Measurements from ENCODE around the gene PRKCZ.

The PRKCZ gene

DNA sequence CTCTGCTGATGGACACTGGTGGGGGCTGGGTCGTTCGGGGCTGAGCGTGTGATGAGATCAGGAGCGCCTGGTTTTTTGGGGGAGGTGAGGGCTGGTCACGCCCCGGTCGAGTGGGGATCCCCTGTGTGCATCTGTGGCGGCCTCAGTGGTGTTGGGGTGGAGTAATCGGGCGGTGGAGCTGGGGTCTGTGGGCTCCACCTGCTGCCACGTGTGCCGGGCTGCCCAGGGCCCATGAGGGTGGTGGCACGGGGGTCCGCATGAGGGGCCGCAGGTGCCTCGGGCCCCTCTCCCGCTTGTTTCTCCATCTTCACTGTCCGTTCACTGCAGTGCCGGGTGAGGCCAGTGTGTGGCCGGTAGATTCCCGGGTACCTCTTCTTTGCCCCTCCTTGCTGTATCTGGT, 17.2 kb downstream of the PRKCZ start:
- no peak for DNase-seq (ENCODE audit: low read depth)

DNA sequence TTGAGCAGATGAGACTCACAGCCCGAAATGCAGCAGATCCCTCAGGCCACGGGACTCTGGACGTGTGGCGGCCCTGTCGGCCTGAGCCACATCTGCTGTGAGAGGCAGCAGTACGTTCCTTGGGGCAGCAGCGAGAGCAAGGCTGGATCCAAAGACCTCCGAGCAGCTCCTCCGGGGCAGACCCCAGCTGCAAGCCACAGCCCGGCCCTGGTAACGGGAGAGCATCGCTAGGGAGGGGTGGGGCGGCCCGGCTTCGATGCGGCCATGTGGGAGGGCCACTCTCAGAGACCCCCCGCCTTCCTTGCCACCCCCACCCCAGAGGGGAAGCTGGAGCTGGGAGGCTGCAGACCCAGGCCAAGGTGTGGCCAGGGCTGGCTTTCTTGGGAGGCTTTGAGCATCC, 17.8 kb downstream of the PRKCZ start:
- no peak for DNase-seq (ENCODE audit: low read depth)

DNA sequence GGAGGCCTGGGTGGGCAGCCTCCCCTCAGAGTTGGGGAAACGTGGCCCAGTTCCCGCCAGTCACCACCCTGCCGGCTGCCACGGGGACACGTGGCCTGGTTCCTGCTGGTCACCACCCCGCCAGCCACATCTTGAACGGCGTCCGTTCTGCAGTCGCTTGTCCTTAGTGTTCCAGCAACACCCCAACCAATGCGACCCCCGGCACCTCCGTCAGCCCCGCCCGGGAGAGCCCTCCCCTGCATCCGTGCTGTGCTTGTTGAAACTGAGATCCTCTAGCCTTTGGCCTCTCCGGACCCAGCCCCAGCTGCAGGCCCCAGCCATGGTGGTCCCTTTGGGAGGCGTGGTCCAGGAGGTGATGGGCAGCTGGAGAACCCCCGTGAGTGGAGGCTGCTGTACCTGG, 18.7 kb downstream of the PRKCZ start:
- DNase-seq (ENCODE audit: low read depth) = no peak

DNA sequence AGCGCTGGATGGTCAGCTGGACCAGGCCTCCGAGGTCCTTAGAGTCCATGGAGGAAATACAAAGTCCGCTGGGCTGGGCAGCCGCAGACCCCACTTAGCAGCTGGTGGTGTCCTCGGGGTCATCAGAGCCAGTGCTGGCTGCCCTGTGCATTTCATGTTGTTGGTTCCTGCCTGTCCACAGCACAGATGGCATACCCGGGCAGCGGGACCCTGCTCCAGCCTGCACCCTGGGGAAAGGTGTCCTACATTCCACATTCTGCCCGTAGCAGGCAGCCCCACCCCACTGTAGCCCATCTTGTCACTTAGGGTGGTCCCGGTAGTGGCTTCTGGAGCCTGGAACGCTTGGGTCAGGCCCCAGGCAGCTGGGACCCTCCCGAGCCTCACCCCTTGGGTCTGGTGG, 19.8 kb downstream of the PRKCZ start:
- DNase-seq (ENCODE audit: low read depth) = no peak

DNA sequence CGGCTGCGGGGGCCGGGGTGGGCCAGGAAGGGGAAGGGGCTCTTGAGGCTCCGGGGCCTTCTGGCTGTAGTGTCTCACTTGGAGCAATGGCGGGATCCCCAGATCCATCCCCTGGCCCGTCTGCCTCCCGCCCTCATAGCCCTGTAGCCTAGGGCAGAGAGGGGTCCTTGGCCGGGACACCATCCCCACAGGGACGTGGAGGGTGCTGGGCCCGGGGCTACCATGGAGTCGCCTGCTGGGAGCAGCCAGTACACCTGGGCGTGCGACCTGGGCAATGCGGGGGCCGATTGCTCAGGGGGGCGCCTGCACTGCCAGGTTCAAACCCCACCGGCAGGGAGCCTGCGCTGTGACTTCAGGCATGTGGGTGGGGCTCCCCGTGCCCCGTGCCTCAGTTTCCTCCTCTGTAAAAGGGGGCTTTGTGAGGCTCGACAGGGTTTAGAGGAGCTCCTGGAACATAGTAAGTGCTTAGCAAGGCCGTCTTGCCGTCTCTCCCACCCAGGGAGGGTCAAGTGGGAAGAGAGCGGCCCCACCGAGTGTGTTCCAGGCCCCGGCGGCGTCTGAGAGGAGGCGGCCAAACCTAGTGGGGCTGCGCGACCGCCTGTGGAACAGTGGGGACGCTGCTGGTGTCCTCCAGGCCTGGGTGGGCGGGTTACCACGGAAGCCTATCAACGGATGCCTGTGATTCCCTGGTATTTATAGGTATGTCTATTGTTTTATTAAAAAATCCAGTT, 20.8 kb downstream of the PRKCZ start:
- no peak for DNase-seq (ENCODE audit: low read depth)

DNA sequence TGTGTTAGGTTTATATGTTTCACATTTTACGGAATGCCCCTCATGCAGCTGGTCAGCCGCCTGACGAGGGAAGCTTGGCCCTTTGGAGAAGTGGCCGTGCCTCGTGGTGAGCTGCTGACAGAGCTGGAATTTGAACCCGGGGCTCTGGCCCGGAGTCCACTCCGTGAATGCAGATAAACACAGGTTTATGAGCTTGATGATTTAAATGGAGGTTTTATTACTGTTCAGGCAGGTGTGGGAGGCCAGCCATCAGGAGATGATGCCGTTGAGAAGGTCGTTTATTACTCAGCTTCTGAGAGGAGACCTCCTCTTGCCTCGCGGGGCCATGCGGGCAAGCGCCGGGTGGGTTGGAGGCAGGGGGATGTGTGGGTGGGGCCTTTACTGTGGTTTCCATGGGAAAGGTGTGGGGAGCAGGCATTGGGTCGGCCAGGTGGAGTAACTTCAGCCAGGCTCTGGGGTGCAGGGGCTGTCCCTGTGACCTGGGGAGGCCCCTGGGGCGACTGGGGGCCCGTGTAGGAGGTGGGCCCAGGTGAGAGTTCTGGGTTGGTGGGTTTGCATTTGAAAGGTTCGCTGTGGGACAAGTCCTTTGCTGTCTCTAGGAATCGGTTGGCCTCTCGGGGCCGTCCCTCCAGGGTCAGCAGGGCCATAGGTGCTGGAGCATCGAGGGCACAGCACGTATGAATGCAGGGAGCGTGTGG, 22.0 kb downstream of the PRKCZ start:
- DNase-seq (ENCODE audit: low read depth) = no peak

DNA sequence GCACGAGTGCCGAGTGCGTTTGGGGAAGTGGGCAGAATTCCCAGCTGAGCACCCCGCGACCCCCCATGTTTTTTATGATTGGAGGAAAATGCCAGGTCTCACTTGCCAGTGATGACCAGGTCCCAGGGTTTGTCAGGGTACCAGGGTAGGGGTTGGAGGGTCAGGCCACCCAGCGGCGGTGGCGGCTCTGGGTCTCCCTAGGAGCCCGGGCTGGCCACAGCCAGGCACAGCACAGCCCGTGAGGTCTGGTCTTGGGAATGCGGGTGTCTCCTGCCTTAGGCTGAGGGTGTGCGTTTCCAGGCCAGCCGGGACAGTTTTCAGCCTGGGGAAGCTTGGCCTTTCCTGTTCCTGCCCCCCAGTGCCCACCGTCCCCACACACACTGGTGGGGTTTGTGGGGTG, 22.7 kb downstream of the PRKCZ start:
- no peak for DNase-seq (ENCODE audit: low read depth)

DNA sequence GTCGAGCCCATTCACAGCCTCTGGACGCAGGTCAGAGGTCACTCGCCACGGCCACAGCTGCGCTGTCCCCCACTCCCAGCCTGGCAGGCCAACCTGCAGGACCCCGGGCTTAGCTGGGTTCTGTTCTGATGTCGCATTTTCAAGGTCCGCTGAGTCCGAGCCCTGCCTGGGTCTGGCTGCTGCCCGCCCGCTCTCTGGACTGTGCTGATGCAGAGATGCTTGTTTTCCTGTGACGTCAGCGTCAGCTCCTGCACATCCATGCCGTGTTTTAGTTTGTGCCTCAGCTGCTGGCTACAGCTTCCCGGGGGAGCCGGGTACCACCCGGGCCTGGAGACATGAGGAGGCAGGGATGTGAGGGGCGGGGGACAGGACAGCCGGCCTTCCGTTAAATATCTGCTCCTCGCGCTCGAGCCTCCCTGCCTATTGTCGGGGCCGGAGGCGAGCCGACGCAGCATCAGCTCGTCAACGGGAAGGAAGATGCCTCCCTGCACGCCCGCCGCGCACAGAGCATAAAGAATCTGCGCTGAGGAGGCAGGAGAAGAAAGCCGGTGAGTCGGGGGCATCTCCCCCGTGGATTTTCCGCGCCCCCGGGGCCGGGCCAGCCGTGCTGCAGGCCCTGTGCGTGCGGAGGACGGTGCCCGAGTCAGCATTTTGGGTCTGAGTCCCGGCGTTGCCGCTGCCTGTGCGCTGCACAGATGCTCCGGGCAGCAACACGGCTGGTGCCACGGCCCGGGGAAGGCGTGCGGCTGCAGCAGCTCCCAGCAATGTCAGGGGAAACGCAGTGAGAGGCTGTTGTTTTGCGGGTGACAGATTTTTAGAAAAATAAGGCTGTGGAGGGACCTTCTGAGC, 23.4 kb downstream of the PRKCZ start:
- DNase-seq (ENCODE audit: low read depth) = no peak

DNA sequence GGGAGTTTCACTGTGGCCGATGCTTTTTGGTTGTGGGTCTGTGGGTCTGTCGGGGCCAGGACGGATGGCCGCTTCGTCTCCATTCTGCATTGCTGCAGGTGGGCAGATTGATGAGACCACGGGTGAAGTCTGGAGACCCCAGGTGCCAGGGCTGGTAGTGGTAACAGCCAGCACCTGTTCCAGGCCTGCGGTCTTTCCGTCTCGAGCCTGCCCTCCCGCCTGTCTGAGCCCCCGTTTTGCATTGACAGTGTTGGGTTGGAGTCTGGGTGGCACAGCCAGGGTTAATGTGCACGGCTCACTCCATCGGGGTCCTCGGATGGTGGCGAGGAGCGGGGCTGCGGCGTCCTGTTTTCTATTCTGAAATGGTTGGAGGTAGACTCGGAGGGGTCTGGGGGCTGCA, 24.2 kb downstream of the PRKCZ start:
- no peak for DNase-seq (ENCODE audit: low read depth)

DNA sequence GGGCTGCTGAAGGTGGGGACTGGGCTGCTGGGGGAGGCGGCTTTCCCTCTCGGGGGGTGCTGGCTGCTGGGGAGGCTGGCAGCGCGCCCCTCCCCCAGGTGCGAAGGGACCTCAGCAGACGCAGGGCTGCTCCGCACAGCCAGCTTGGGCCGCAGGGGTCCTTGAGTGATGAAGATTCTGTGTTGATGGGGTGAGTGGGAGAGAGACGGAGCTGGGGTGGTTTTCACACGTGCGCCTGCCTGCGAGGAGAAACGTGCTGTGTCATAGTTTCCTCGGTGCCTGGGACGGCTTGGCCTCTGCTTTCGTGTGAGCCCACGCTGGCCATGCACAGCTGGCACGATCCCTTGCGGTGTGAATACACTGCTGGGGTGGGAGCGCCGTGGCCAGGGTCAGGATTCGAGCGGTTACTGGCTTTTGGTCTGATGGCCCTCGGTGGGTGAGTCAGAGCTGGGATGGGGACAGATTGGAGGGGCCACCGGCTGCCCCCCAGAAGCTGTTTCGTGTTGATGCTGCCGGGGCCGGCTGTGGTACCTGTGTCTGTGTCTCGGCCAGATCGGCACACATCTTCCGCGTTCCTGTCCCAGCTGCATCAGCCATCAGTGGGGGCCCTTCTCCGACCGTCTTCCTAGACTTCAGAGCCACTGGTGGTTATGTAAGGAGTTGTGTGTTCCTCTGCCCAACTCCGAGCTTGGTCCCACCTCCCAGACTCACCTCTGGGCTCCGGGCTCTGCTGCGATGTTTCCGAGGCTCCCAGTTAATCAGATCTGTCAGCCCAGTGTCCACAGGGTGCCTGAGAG, 24.9 kb downstream of the PRKCZ start:
- DNase-seq (ENCODE audit: low read depth) = no peak

DNA sequence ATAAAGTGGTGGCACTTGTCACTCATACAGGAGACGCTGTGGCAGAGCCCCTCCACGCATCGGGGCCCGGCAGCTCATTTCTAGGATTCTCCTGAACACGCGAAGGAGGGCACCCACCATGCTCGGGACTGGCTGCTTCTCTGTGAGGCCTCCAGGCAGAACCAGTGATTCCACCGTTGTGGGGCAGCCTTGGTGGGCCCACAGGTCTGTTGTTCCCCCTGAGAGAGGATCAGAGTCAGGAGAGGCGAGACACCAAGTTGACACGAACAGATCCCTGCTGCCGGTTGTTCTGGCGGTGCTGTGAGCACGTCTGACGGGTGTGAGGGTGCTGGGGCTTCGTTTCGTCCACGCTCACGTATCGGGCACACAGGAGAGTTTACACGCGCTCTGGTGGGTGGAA, 26.6 kb downstream of the PRKCZ start:
- no peak for DNase-seq (ENCODE audit: low read depth)

DNA sequence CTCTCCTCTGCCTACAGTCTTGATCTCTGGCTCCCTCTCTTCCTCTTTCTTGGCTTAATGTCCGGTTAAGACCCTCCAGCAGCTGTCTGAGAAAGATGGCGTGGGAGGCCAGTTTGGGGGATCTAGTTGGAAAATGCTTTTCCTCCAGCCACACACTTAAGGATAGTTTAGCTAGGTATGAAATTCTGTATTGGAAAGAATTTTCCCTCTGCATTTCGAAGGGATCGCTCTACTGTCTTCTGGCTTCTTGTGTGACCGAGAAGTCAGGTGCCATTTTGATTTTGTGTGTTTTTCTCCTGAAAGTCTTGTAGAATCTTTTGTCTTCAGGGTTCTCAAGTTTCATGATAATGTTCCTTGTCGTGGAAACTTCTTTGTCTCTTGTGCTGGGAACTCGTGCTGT, 28.0 kb downstream of the PRKCZ start:
- no peak for DNase-seq (ENCODE audit: low read depth)

DNA sequence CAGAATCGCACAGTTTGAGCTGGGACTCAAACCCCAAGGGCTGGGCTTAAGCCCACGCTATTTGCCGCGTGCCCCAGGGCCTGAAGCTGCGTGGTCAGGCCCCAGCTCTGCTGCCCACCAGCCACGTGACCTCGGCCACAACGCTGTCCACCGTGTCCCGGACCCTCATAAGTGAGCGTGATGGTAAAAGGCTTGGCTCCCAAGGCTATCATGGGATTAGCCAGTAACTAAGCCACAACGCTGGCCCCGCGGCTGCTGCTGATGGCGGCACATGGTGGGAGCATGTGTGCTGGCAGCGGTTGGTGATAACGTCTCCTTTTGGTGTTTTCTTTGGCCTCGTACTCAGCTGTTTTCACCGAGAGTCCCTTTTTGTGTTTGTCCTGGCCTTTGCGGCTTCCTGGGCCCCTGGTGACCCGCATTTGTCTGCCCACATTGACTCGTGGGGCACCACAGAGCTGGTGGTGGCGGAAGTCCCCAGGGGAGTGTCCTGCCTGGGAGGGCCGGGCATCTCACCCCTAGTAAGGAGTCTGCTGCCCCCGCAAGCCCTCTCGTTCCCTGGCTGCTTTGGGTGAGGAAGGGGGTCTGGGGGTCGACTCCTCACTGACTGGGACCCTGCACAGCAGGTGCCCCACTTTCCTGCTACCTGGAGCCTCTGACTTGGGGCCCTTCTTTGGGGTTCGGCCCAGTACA, 29.3 kb downstream of the PRKCZ start:
- DNase-seq (ENCODE audit: low read depth) = no peak

DNA sequence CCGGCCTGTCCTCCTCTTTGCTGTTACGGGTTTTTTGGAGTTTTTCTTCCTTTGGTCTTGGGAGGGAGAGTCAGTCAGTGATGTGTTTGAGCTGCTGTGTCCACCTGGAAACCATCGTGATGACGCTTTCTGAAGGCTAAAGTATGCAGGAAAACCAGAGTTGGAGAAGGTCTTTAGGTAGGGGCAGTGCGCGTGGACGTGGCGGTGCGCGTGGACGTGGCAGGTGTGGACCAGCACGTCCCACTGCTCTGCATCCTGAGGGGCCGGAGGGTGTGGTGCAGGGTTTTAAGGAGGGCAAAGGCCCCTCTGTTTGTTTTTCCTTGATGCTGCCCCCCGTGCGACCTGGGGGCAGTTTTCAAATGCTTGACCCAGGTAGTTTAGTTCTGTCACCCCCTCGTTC, 29.9 kb downstream of the PRKCZ start:
- no peak for DNase-seq (ENCODE audit: low read depth)

DNA sequence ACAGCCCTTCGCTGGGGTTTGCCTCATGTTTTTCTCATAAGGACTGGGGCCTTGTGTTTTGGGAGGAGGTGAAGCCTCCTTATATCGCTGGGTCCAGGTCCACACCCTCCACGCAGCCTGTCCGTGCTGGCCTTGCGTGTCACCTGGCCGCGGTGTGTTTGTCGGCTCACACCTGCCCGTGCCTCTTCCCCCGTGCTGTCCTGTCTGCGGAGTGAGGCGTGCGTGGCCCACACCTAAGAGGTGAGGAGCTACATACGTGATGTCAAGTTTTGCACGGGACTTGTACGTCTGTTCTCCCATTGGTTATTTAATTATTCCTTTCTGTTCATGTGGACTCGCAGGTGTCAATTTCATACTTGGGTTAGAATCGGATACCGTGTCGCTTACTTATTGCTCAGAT, 30.7 kb downstream of the PRKCZ start:
- no peak for DNase-seq (ENCODE audit: low read depth)

DNA sequence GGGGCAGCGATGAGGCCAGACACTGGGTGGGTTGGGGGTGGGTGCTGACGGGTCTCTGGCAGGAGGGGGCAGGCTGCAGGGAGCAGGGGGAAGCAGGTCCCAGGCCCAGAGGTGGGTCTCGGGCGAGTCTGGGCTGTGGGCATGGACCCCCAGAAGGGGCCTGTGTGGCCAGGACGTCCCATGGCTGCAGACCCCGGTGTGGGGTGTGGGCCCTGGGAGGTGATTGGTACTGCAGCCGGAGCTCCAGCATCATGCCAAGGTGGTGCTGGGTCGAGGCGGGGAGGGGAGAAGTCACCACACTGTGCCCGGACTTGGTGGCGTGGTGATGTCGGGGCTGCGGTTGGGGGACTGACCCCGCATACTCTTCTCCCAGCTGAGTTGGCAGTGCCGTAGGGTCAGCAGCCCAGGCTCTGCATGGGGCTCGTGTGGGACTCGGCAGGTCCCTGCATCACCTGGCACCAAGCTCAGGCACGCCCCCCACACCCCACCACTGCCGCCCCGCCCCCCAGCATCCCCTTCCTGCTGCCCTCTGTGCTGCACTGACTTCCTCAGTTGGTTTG, 31.2 kb downstream of the PRKCZ start:
- no peak for DNase-seq (ENCODE audit: low read depth)

DNA sequence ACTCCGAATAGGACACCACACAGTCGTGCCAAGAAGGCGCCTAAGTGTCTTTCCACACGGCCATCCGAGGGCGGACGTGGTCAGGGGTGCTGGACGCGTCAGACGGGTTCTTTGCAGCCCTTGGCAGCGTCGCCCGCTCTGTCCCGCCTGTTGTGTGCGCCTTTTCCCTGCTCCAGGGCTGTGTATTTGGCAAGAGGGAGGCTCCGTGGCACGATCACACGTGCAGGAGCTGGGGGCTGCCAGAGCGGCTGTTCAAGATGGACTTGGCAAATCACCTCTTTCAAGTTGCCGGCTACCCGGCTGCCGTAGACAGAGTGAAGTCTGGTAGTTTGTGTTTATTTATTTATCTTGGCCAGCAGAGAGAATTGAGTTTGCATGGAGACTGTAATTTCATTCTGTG, 31.9 kb downstream of the PRKCZ start:
- no peak for DNase-seq (ENCODE audit: low read depth)

DNA sequence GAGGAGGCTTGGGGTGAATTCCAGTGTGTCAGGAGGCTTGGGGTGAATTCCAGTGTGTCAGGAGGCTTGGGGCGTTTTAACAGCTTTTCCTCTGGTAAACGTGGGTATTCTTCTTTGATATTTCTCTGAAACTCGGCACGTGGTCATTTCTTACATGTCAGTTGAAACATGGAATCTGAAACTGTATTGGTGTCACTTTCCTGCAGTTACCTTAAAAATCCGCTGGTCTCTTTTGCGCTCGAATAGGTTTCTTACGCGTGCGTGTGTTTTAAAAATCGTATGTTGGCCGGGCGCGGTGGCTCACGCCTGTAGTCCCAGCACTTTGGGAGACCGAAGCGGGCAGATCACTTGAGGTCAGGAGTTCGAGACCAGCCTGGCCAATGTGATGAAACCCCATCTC, 33.5 kb downstream of the PRKCZ start:
- no peak for DNase-seq (ENCODE audit: low read depth)

DNA sequence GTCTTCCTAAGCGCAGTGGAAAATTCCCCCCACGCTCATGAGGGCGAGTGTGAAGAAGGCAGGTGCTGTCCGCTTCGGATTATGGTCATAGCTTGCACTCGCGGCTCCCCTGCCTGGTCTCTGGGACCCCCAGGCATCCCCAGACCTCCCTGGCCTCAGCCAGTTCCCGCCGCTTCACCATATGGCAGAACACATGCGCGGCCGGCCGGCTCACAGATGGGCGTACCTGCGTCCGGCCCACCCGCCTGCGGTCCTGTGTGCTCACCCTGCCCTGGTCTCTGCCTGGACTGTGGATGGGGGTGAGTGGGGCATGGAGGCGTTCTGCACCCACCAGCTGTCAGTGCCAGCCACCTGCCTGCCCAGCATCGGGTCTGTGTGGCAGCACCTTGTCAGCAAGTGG, 34.1 kb downstream of the PRKCZ start:
- DNase-seq (ENCODE audit: low read depth) = no peak

DNA sequence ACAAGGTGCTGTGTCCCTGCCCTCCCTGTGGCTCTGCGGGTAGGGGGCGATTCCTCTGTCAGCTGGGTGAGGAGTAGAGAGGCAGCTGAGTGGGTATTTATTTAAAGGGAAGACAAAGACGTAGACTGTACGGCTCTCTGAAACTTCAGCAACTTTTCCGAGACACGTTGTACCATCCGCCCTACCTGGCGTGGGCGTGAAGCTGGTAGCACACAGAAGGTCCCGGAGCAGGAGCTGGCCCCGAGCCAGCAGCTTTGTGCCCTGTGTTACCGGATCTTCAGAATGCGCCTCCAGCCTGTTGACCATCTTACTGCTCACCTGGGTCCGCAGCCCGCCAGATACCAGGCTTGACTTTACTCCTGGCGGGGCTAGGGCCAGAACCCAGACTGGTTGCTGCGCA, 34.9 kb downstream of the PRKCZ start:
- DNase-seq (ENCODE audit: low read depth) = no peak

DNA sequence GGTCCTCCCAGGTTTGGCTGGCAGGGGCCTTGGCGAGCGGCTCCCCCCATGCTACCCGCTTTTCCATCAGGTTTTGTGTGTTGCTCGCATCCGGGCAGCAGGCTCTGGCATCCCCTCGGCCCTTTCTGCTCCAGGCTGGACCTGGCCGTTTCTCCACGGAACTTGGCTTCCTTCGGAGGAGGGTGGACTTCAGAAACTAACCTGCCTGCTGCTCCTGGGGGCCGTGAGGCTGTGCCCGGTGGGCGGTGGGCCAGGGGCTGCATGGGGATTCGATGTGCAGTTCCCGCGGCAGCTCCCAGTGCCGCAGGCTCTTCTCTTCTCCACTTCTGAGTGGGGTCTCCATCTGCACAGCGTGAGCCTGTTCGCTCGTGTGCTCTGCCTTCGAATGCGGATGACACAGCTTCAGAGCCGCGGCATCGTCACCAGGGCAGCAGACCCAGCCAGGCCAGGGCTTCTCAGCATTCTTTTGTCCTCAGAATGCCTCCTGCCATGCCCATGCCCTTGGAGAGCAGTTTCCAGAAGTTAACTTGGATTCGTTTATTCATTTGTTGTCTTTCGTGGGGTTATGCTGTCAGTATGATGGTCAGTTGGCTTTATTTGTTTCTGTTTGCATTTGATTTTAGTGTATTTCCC, 36.4 kb downstream of the PRKCZ start:
- DNase-seq (ENCODE audit: low read depth) = no peak

Measured in HS-27A (cell line).